Colonic mucosa (tissue), 4 donors: ENCODE data around the gene GJD2. TPM values are rescaled to one million over a fixed set of nuclear protein-coding genes. Genes with fewer than 3 reads are reported as not detected.

Source experiments
- DNase-seq: peaks from one replicate; pipeline ENCODE4 v3.0.0-alpha.2; 2020
- H3K27ac ChIP-seq: fragments of 200-600 bp; one replicate; pipeline ENCODE4 v1.8.0; 2021
- H3K27me3 ChIP-seq: fragments of 200-600 bp; one replicate; pipeline ENCODE4 v1.8.0; 2021
- H3K36me3 ChIP-seq: fragments of 200-600 bp; one replicate; pipeline ENCODE4 v1.8.0; 2021
- H3K4me1 ChIP-seq: fragments of 200-600 bp; one replicate; pipeline ENCODE4 v1.8.0; 2021; ENCODE audit warnings: mild to moderate bottlenecking
- H3K4me3 ChIP-seq: fragments of 200-600 bp; one replicate; pipeline ENCODE4 v1.8.0; 2021
- H3K9ac ChIP-seq, 2 donors: one replicate each; pipeline ENCODE4 v1.7.0; 2013; ENCODE audit warnings: control low read depth in 2 of 2, low read depth in 2 of 2, low read length in 2 of 2
- H3K9me3 ChIP-seq: fragments of 200-600 bp; one replicate; pipeline ENCODE4 v1.8.0; 2021
- intact Hi-C: fragments of 100-400 bp; cut with DNase I; formaldehyde crosslinking; loops from one replicate; pipeline ENCODE4 v1.14.1; 2022
- total RNA-seq, 2 donors: library from RNA; stranded (reverse); fragmentation: NEBNext Ultra II Directional in 1 of 2; extraction: Animal tissue kit (Norgen Biotek cat#: 25700) in 1 of 2; gene quantifications; one replicate each; pipeline ENCODE4 v1.2.1, GENCODE V29; 2021
- TF ChIP-seq, protein P1 (sequence below): fragments of 200-600 bp; IDR thresholded peaks from one replicate; pipeline ENCODE4 v1.8.0; 2022; ENCODE audit warnings: antibody characterized with exemption, mild to moderate bottlenecking
- donor health status: healthy.
- donor health status: DM: no; HTN: no; CAD: no.
- donor health status: DM: no; HTN: no; CAD: no.

Gene GJD2
- total RNA-seq, 2 donors from 2014 or later: not detected

DNA sequence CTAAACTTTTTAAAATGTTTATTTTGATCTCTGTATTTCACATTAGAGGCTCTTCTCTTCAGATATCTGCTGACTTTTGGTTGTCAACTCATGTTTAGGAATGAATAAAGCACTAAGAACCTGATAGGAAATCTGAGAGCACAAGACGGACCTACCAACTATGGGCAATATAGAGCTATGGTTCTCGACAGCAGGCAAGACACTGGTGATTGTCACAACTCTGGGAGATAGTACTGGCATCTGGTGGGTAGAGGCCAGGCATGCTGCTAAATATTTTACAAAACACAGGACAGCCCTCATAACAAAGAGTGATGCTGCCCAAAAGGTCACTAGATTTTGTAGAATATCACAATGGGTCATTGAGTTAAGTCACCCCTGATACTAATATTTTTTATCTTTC is 17.5 kb upstream of the GJD2 start:
- Histone ChIP-seq H3K4me3 (no peak overlapping the region), H3K9me3 (no peaks in the 10 kb centered on the region), H3K27me3 (no peaks in the 10 kb centered on the region), H3K9ac (no peak overlapping the region), H3K4me1 (no peaks in the 10 kb centered on the region), H3K27ac (no peak overlapping the region), H3K36me3 (no peaks in the 10 kb centered on the region)
- TF ChIP-seq, protein P1, sequence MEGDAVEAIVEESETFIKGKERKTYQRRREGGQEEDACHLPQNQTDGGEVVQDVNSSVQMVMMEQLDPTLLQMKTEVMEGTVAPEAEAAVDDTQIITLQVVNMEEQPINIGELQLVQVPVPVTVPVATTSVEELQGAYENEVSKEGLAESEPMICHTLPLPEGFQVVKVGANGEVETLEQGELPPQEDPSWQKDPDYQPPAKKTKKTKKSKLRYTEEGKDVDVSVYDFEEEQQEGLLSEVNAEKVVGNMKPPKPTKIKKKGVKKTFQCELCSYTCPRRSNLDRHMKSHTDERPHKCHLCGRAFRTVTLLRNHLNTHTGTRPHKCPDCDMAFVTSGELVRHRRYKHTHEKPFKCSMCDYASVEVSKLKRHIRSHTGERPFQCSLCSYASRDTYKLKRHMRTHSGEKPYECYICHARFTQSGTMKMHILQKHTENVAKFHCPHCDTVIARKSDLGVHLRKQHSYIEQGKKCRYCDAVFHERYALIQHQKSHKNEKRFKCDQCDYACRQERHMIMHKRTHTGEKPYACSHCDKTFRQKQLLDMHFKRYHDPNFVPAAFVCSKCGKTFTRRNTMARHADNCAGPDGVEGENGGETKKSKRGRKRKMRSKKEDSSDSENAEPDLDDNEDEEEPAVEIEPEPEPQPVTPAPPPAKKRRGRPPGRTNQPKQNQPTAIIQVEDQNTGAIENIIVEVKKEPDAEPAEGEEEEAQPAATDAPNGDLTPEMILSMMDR: no peak
- intact Hi-C loops: no loop called here
- no peak for DNase-seq

DNA sequence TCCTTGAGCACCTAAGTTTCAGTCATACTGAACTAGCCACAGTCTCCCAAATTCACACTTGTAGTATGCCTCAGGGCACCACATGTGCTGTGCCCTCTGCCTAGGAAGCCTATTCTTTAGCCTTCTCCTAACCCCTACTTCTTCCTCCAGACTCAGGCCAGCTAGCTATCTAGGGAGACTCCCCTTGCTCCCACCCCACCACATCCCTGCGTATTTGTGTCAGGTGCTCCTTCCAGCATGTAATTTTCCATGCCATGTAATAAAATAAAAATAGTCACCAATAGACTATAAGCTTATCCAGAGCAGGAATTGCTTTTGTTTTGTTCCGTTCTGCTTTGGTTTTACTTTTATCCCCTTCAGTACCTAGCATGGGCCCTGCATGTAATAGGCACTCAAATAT is 14.9 kb upstream of the GJD2 start:
- intact Hi-C loops: no loop called here
- H3K36me3 ChIP-seq: no peaks in the 10 kb centered on the region
- TF ChIP-seq, protein P1: no peak
- no peak overlapping the region for H3K9ac ChIP-seq
- H3K27ac ChIP-seq: no peak overlapping the region
- no peak overlapping the region for H3K4me3 ChIP-seq
- H3K4me1 ChIP-seq: no peaks in the 10 kb centered on the region
- H3K27me3 ChIP-seq: no peaks in the 10 kb centered on the region
- no peaks in the 10 kb centered on the region for H3K9me3 ChIP-seq
- DNase-seq: no peak

DNA sequence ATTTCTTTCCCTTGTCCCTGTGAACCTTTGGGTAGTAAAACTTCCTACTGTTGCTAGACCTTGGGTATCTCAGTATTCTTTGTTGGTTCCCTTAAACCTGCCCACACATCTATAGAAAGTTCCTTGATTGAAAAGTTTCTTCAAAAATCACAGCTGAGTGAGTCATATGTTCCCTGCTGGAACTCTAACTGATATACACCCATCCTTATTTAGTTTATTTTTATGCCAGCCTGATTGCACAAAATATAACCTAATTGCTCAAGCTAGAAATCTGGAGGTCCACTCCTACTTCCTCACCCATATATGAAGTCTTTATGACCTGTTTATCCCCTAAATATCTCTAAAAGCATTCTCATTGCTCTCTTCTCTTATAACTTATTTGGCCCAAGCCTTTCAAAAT is 13.7 kb upstream of the GJD2 start:
- Histone ChIP-seq H3K9me3 (no peaks in the 10 kb centered on the region), H3K9ac (no peak overlapping the region), H3K27me3 (no peaks in the 10 kb centered on the region), H3K36me3 (no peaks in the 10 kb centered on the region), H3K4me1 (no peaks in the 10 kb centered on the region), H3K27ac (no peak overlapping the region), H3K4me3 (no peak overlapping the region)
- DNase-seq: no peak
- intact Hi-C loops: no loop called here
- TF ChIP-seq, protein P1: no peak

DNA sequence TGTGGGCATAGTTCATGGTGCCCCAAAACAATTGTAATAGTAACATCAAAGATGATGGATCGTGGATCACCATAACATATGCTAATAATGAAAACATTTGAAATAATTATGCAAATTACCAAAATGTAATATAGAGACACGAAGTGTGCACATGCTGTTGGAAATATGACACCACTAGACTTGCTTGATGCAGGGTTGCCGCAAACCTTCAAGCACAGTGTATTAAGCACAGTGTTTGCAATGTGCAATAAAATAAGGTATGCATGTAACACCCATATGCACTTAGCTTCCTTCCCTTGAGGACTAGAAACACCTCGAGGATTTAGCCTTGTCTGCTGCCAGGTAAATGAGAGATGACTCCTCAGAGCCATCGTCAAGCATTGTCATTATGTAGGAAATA is 10.9 kb upstream of the GJD2 start:
- H3K9ac ChIP-seq: no peak overlapping the region
- no peaks in the 10 kb centered on the region for H3K4me1 ChIP-seq
- no peaks in the 10 kb centered on the region for H3K9me3 ChIP-seq
- intact Hi-C loops: no loop called here
- no peak overlapping the region for H3K27ac ChIP-seq
- TF ChIP-seq, protein P1: no peak
- no peaks in the 10 kb centered on the region for H3K36me3 ChIP-seq
- no peak overlapping the region for H3K4me3 ChIP-seq
- no peaks in the 10 kb centered on the region for H3K27me3 ChIP-seq
- DNase-seq: no peak

DNA sequence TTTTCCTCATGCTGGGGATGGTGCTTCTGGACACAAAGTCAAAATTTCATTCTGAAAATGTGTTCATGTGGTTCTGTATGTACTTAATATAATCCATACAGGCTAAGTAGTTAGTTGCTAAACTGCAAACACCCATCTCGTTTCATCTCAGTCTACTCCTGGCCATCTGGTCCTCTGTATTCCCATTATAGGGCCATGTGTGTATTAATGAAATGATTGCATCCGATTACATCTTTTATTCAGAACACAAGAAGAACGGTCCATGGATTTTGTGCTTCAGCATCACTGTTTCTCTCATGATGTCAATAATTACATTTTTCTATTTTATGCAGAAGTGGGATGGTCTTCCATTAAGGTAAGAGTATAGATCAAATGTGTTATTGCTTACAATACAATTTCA is 6.1 kb upstream of the GJD2 start:
- Histone ChIP-seq H3K4me3 (no peak overlapping the region), H3K9me3 (no peaks in the 10 kb centered on the region), H3K36me3 (no peaks in the 10 kb centered on the region), H3K27ac (no peak overlapping the region), H3K27me3 (no peaks in the 10 kb centered on the region), H3K9ac (no peak overlapping the region), H3K4me1 (no peaks in the 10 kb centered on the region)
- intact Hi-C loops: no loop called here
- no peak for DNase-seq
- TF ChIP-seq, protein P1: no peak

DNA sequence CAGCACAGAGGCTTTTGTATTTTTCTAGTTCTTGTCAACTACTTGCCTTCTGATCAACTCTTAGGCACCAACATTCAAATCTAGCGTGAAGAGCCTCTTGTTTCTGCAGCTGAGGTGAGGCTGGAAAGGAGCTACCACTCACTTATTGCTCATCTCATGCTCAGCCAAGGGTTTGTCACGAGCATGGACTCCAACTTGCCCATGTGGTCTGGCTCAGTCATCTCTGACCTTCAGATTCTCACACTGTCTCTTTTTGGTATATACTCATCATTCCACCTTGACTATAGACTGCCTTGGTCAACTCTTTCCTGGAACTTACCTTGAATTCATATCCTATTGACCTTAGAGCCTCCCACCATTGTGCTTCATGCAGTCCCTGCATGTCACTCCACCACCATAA is 5.2 kb upstream of the GJD2 start:
- no peak overlapping the region for H3K9ac ChIP-seq
- H3K27ac ChIP-seq: no peak overlapping the region
- DNase-seq: no peak
- no peaks in the 10 kb centered on the region for H3K4me1 ChIP-seq
- H3K27me3 ChIP-seq: peaks cover 3% of the 10 kb centered on the region
- H3K9me3 ChIP-seq: no peaks in the 10 kb centered on the region
- TF ChIP-seq, protein P1: no peak
- intact Hi-C loops: no loop called here
- H3K36me3 ChIP-seq: no peaks in the 10 kb centered on the region
- H3K4me3 ChIP-seq: no peak overlapping the region
